IMR-90 (cell line): ENCODE results near the gene CCDC102B. TPM values are rescaled to one million over a fixed set of nuclear protein-coding genes. Genes with fewer than 3 reads are reported as not detected.

ENCODE experiments used
- ATAC-seq: fragments of 200-7000 bp; cut with Tn5 transposase; 2 replicates; pipeline ENCODE4 v1.9.1; 2020; ENCODE audit warnings: low read depth, mild to moderate bottlenecking, moderate library complexity
- BruUV-seq: library from RNA; stranded (reverse); fragments of 400-500 nt; replicated peaks from 2 replicates; lab custom pipeline; 2021; lab: Mats Ljungman, UMichigan
- CTCF ChIA-PET: fragments of 300-600 bp; formaldehyde crosslinking; extraction: SDS; loops from one replicate; lab custom pipeline; 2021; ENCODE audit warnings: antibody characterized with exemption; lab: Yijun Ruan, JAX
- POLR2A ChIA-PET: fragments of 300-600 bp; sonication (Branson Sonifier 250); formaldehyde crosslinking; loops from one replicate; lab custom pipeline; 2022; ENCODE audit warnings: antibody characterized with exemption; ENCODE audit not compliant: unreplicated experiment; lab: Charles Lee
- DNase-seq: peaks from one replicate; pipeline ENCODE4 v3.0.0; 2013
- H2AFZ ChIP-seq: replicated peaks from 2 replicates; pipeline ENCODE3; 2013; ENCODE audit warnings: low read length, mild to moderate bottlenecking; ENCODE audit not compliant: poor library complexity
- H2AK5ac ChIP-seq: 2 replicates; pipeline ENCODE4 v1.6.1; 2013; ENCODE audit warnings: low read depth, low read length, inconsistent platforms
- H2AK9ac ChIP-seq: replicated peaks from 2 replicates; pipeline ENCODE3; 2013; ENCODE audit warnings: mild to moderate bottlenecking, low read depth, low read length, moderate library complexity; ENCODE audit not compliant: poor library complexity
- H2BK120ac ChIP-seq: 2 replicates; pipeline ENCODE4 v1.6.1; 2013; ENCODE audit warnings: low read depth, low read length, inconsistent platforms
- H2BK15ac ChIP-seq: 3 replicates; pipeline ENCODE4 v1.6.1; 2013; ENCODE audit warnings: low read depth, low read length, inconsistent platforms
- H2BK20ac ChIP-seq: 2 replicates; pipeline ENCODE4 v1.6.1; 2013; ENCODE audit warnings: low read depth, mild to moderate bottlenecking, inconsistent platforms, low read length, moderate library complexity
- H2BK5ac ChIP-seq: 2 replicates; pipeline ENCODE4 v1.6.1; 2013; ENCODE audit warnings: mild to moderate bottlenecking, low read depth, low read length, inconsistent platforms; ENCODE audit not compliant: poor library complexity, severe bottlenecking
- H3K14ac ChIP-seq: replicated peaks from 2 replicates; pipeline ENCODE4 v1.6.1; 2013; ENCODE audit warnings: low read depth, low read length, inconsistent platforms
- H3K18ac ChIP-seq: 2 replicates; pipeline ENCODE4 v1.6.1; 2013; ENCODE audit warnings: low read depth, low read length, control low read depth
- H3K23ac ChIP-seq: 2 replicates; pipeline ENCODE4 v1.6.1; 2013; ENCODE audit warnings: low read depth, low read length, inconsistent platforms
- H3K27ac ChIP-seq: 2 replicates; pipeline ENCODE4 v1.5.1; 2013; ENCODE audit warnings: mild to moderate bottlenecking, control low read depth, low read length; ENCODE audit not compliant: insufficient read depth
- H3K27me3 ChIP-seq: 2 replicates; pipeline ENCODE4 v1.6.1; 2013; ENCODE audit warnings: low read length; ENCODE audit not compliant: control insufficient read depth, insufficient read depth
- H3K36me3 ChIP-seq: 2 replicates; pipeline ENCODE4 v1.6.1; 2013; ENCODE audit warnings: low read length, mixed read lengths; ENCODE audit not compliant: control insufficient read depth, insufficient read depth
- H3K4ac ChIP-seq: 2 replicates; pipeline ENCODE4 v1.6.1; 2013; ENCODE audit warnings: low read depth, low read length, inconsistent platforms
- H3K4me1 ChIP-seq: 2 replicates; pipeline ENCODE4 v1.6.1; 2013; ENCODE audit warnings: low read length, mixed read lengths; ENCODE audit not compliant: control insufficient read depth, insufficient read depth
- H3K4me2 ChIP-seq: 2 replicates; pipeline ENCODE4 v1.6.1; 2013; ENCODE audit warnings: low read depth, mild to moderate bottlenecking, control low read depth, low read length, moderate library complexity
- H3K4me3 ChIP-seq: 2 replicates; pipeline ENCODE4 v1.5.1; 2013; ENCODE audit warnings: low read depth, mild to moderate bottlenecking, control low read depth, low read length, moderate library complexity; ENCODE audit not compliant: insufficient read depth
- H3K56ac ChIP-seq: 2 replicates; pipeline ENCODE4 v1.6.1; 2013; ENCODE audit warnings: low read length, inconsistent platforms; ENCODE audit not compliant: insufficient read depth; ENCODE audit errors: extremely low read depth
- H3K79me1 ChIP-seq, 2 experiments: 2 replicates each; pipeline ENCODE4 v1.6.1; 2013; ENCODE audit warnings: low read length in 2 of 2, inconsistent platforms in 1 of 2, low read depth in 1 of 2
- H3K9ac ChIP-seq: 2 replicates; pipeline ENCODE4 v1.6.1; 2013; ENCODE audit warnings: low read depth, low read length, control low read depth
- H3K9me1 ChIP-seq: 2 replicates; pipeline ENCODE4 v1.6.1; 2013; ENCODE audit warnings: low read length, inconsistent platforms; ENCODE audit not compliant: insufficient read depth
- H3K9me3 ChIP-seq: 2 replicates; pipeline ENCODE4 v1.6.1; 2013; ENCODE audit warnings: low read length; ENCODE audit not compliant: control insufficient read depth, insufficient read depth
- H4K20me1 ChIP-seq: 2 replicates; pipeline ENCODE4 v1.6.1; 2013; ENCODE audit warnings: low read length, inconsistent platforms; ENCODE audit not compliant: insufficient read depth
- H4K5ac ChIP-seq: 2 replicates; pipeline ENCODE4 v1.6.1; 2013; ENCODE audit warnings: mild to moderate bottlenecking, low read depth, low read length, control low read depth
- H4K8ac ChIP-seq, 2 experiments: 2 replicates each; pipeline ENCODE4 v1.6.1; 2013; ENCODE audit warnings: low read depth in 2 of 2, low read length in 2 of 2, control low read depth in 1 of 2, inconsistent platforms in 1 of 2
- H4K91ac ChIP-seq: 2 replicates; pipeline ENCODE4 v1.6.1; 2013; ENCODE audit warnings: low read depth, low read length, inconsistent platforms; ENCODE audit not compliant: insufficient read depth
- BHLHE40 ChIP-seq: fragments of 150-350 bp; IDR thresholded peaks from 2 replicates; pipeline ENCODE4 v1.6.1; 2016; ENCODE audit warnings: mild to moderate bottlenecking, low read depth, low read length
- CEBPB ChIP-seq: IDR thresholded peaks from 2 replicates; pipeline ENCODE4 v1.6.1; 2012; ENCODE audit warnings: low read depth, low read length, improper control_type of control experiment
- CHD1 ChIP-seq: IDR thresholded peaks from 2 replicates; pipeline ENCODE4 v1.6.1; 2012; ENCODE audit warnings: low read depth, low read length, improper control_type of control experiment
- CTCF ChIP-seq: conservative IDR thresholded peaks from 2 replicates; pipeline ENCODE4 v1.5.1; 2012; ENCODE audit warnings: mild to moderate bottlenecking, low read depth, low read length, improper control_type of control experiment
- ELK1 ChIP-seq: fragments of 150-350 bp; IDR thresholded peaks from 2 replicates; pipeline ENCODE4 v1.6.1; 2016; ENCODE audit warnings: low read depth, mild to moderate bottlenecking, low read length, moderate library complexity, borderline replicate concordance
- FOS ChIP-seq: fragments of 150-350 bp; IDR thresholded peaks from 2 replicates; pipeline ENCODE4 v1.6.1; 2016; ENCODE audit warnings: low read depth, low read length
- MAFK ChIP-seq: IDR thresholded peaks from 2 replicates; pipeline ENCODE4 v1.6.1; 2012; ENCODE audit warnings: low read depth, low read length, improper control_type of control experiment
- MAZ ChIP-seq: IDR thresholded peaks from 2 replicates; pipeline ENCODE4 v1.6.1; 2012; ENCODE audit warnings: low read depth, mild to moderate bottlenecking, low read length, improper control_type of control experiment, moderate library complexity, borderline replicate concordance
- MXI1 ChIP-seq: IDR thresholded peaks from 2 replicates; pipeline ENCODE4 v1.6.1; 2012; ENCODE audit warnings: low read depth, mild to moderate bottlenecking, low read length, moderate library complexity, borderline replicate concordance
- NFE2L2 ChIP-seq: fragments of 150-350 bp; IDR thresholded peaks from 2 replicates; pipeline ENCODE4 v1.6.1; 2016; ENCODE audit warnings: low read depth, mild to moderate bottlenecking, low read length
- POLR2A ChIP-seq: IDR thresholded peaks from 2 replicates; pipeline ENCODE4 v1.6.1; 2012; ENCODE audit warnings: mild to moderate bottlenecking, low read depth, low read length
- RAD21 ChIP-seq: IDR thresholded peaks from 2 replicates; pipeline ENCODE4 v1.6.1; 2012; ENCODE audit warnings: low read length, improper control_type of control experiment
- RCOR1 ChIP-seq: IDR thresholded peaks from 2 replicates; pipeline ENCODE4 v1.6.1; 2012; ENCODE audit warnings: mild to moderate bottlenecking, low read length, improper control_type of control experiment; ENCODE audit not compliant: insufficient replicate concordance
- RFX5 ChIP-seq: IDR thresholded peaks from 2 replicates; pipeline ENCODE4 v1.8.0; 2012; ENCODE audit warnings: low read depth, mild to moderate bottlenecking, low read length, moderate library complexity
- SMC3 ChIP-seq: fragments of 150-350 bp; IDR thresholded peaks from 2 replicates; pipeline ENCODE4 v1.6.1; 2016; ENCODE audit warnings: low read depth, mild to moderate bottlenecking, antibody characterized with exemption, low read length, moderate library complexity
- USF2 ChIP-seq: fragments of 150-350 bp; IDR thresholded peaks from 2 replicates; pipeline ENCODE4 v1.6.1; 2017; ENCODE audit warnings: mild to moderate bottlenecking, antibody characterized with exemption, low read length, low read depth
- WGBS, 2 experiments: methylation state at CpG; one replicate each; pipeline versions ENCODE4 v1.1.5 to v1.1.7; 2013; ENCODE audit warnings: missing lambda C conversion rate in 2 of 2; ENCODE audit not compliant: insufficient read length in 1 of 2; ENCODE audit errors: extremely low coverage in 2 of 2; 5-methylcytosine and 5-hydroxymethylcytosine counted together
- dilution Hi-C: fragments of 300-500 bp; cut with HindIII; formaldehyde crosslinking; loops from one replicate; pipeline ENCODE4 v1.14.3; 2018; ENCODE audit warnings: low sequenced_read_pairs; ENCODE audit not compliant: unreplicated experiment
- in situ Hi-C: fragments of 300-500 bp; cut with MboI; formaldehyde crosslinking; loops from 3 replicates; pipeline ENCODE4 v1.14.3; 2019; ENCODE audit warnings: low sequenced_read_pairs, inconsistent platforms, mixed read lengths
- intact Hi-C: fragments of 100-400 bp; cut with micrococcal nuclease; formaldehyde crosslinking; loops from 2 replicates; pipeline ENCODE4 v1.10.0; 2022
- polyA plus RNA-seq, 3 experiments: library from polyadenylated mRNA; depleted of rRNA; stranded (reverse); fragments of >200 nt; gene quantifications; 2 replicates each; pipeline ENCODE4 v1.2.3, GENCODE V29; 2012; ENCODE audit warnings: low replicate concordance in 1 of 3
- total RNA-seq: library from RNA; depleted of rRNA; stranded (reverse); fragments of >200 nt; gene quantifications from 2 replicates; pipeline ENCODE4 v1.2.3, GENCODE V29; 2012

CCDC102B gene
- total and polyA plus RNA-seq, 2 of the 4 experiments (the other 2 are of a cell fraction): 0.54 to 1.4 TPM

GRCh38 chr18:69071680-69072079 lies 273.8 kb downstream of the CCDC102B start:
- Histone ChIP-seq H2BK15ac (no peak overlapping the region), H3K27me3 (no peaks in the 10 kb centered on the region), H2BK20ac (no peak overlapping the region), H2AFZ (no peak overlapping the region), H3K4me1 (no peaks in the 10 kb centered on the region), H4K91ac (no peak overlapping the region), H3K4ac (no peak overlapping the region), H3K56ac (no peak overlapping the region), H3K9me1 (no peaks in the 10 kb centered on the region), H3K23ac (no peak overlapping the region), H3K14ac (no peak overlapping the region), H4K20me1 (no peaks in the 10 kb centered on the region), H3K9ac (no peak overlapping the region), H3K9me3 (no peaks in the 10 kb centered on the region), H2AK9ac (no peak overlapping the region), H2BK120ac (no peak overlapping the region), H3K36me3 (no peaks in the 10 kb centered on the region), H4K8ac (no peak overlapping the region), H3K4me3 (no peak overlapping the region), H3K79me1 (no peaks in the 10 kb centered on the region), H2AK5ac (no peak overlapping the region), H2BK5ac (no peak overlapping the region), H3K4me2 (no peak overlapping the region), H3K18ac (no peak overlapping the region), H3K27ac (no peak overlapping the region), H4K5ac (no peak overlapping the region)
- dilution Hi-C loops (no loop called here), intact Hi-C loops (no loop called here), in situ Hi-C loops (no loop called here)
- ATAC-seq (no peak), DNase-seq (no peak)
- BruUV-seq: no TSS peak
- ChIA-PET POLR2A (no interaction called here), CTCF (no interaction called here)
- TF ChIP-seq FOS (no peak), BHLHE40 (no peak), MXI1 (no peak), CHD1 (no peak), CEBPB (no peak), MAZ (no peak), USF2 (no peak), RFX5 (no peak), NFE2L2 (no peak), RAD21 (no peak), ELK1 (no peak), SMC3 (no peak), CTCF (no peak), POLR2A (no peak), RCOR1 (no peak), MAFK (no peak)
- no CpG with 5 or more reads among the region's 3 CpGs for WGBS, 2 experiments
